Right lobe of liver (tissue), 6 donors: Measurements from ENCODE around the gene LITAFD. TPM values are rescaled to one million over a fixed set of nuclear protein-coding genes. Genes with fewer than 3 reads are reported as not detected.
"Not testable (repeated sequence)": the region's sequence is repeated elsewhere in the genome, so short reads cannot be mapped to it uniquely, and the experiment has no call there.

Experiments
- ATAC-seq, 4 donors: fragments of 200-7000 bp; cut with Tn5 transposase; one replicate each; pipeline ENCODE4 v1.9.1; 2020; ENCODE audit warnings: mild to moderate bottlenecking in 4 of 4, moderate library complexity in 4 of 4
- DNase-seq, 3 donors: peaks; one replicate each; pipeline ENCODE4 v3.0.0-alpha.2; 2020
- H3K27ac ChIP-seq, 3 donors: fragments of 200-600 bp; one replicate each; pipeline ENCODE4 v1.8.0; 2022
- H3K27me3 ChIP-seq, 2 donors: fragments of 200-600 bp; one replicate each; pipeline ENCODE4 v1.8.0; 2022
- H3K36me3 ChIP-seq, 4 donors: fragments of 200-600 bp; sonication (generic) in 1 of 4; one replicate each; pipeline versions ENCODE4 v1.5.1 to v1.8.0; 2017 to 2022; ENCODE audit warnings: control low read depth in 1 of 4
- H3K4me1 ChIP-seq, 4 donors: fragments of 200-600 bp; sonication (generic) in 1 of 4; one replicate each; pipeline versions ENCODE4 v1.5.1 to v1.8.0; 2017 to 2022; ENCODE audit warnings: control low read depth in 1 of 4
- H3K4me3 ChIP-seq, 3 donors: fragments of 200-600 bp; one replicate each; pipeline ENCODE4 v1.8.0; 2022
- H3K9me3 ChIP-seq, 4 donors: fragments of 200-600 bp; sonication (generic) in 1 of 4; one replicate each; pipeline versions ENCODE4 v1.5.1 to v1.8.0; 2017 to 2022; ENCODE audit warnings: control low read depth in 1 of 4
- CTCF ChIP-seq, 4 donors: fragments of 200-600 bp in 3 of 4; fragments of 450-650 bp in 1 of 4; IDR thresholded peaks; one replicate each; pipeline versions ENCODE4 v1.5.1 to v1.8.0; 2016 to 2022; ENCODE audit warnings: antibody characterized with exemption in 4 of 4, mild to moderate bottlenecking in 2 of 4
- POLR2A ChIP-seq: fragments of 450-650 bp; IDR thresholded peaks from one replicate; pipeline ENCODE4 v1.6.1; 2017; ENCODE audit warnings: antibody characterized with exemption, mild to moderate bottlenecking
- WGBS: methylation state at CpG from one replicate; pipeline ENCODE4 v1.1.6; 2018; ENCODE audit warnings: low coverage, low lambda C conversion rate; ENCODE audit not compliant: insufficient coverage; ENCODE audit errors: missing lambda C conversion rate; 5-methylcytosine and 5-hydroxymethylcytosine counted together
- intact Hi-C, 2 donors: fragments of 100-400 bp; cut with DNase I; formaldehyde crosslinking; loops; one replicate each; pipeline versions ENCODE4 v1.11.2 to v1.14.1; 2022
- long read RNA-seq: library from polyadenylated mRNA; unstranded; transcript quantifications from one replicate; pipeline ENCODE4 v2.0.0, GENCODE V29; 2019
- total RNA-seq, 6 experiments: library from RNA; depleted of rRNA in 2 of 6; stranded (reverse); fragments of >200 nt in 2 of 6; fragmentation: NEBNext Ultra II Directional in 3 of 6; extraction: Animal tissue kit (Norgen Biotek cat#: 25700) in 3 of 6; gene quantifications; one replicate each; pipeline versions ENCODE4 v1.1.0 to v1.2.4, GENCODE V29; 2016 to 2023
- donor health status: DM: no; HTN: yes; CAD: no.
- donor health status: DM: no; HTN: no; CAD: no.
- donor health status: DM: no; HTN: no; CAD: no.
- donor health status: DM: no; HTN: yes; CAD: no.
- donor health status: DM: no; HTN: yes; CAD: no.

Gene LITAFD
- total RNA-seq = not detected
- long read RNA-seq = 0 reads

GRCh38 chr16:8882041-8882617, at the start of gene LITAFD:
TSS of gene LITAFD (plus strand) at chr16:8882351. CDS start at chr16:8884356, 2,005 bp downstream.
- DNase-seq = peak in 2 of 3 donors; percentile 11 to 52
- Histone ChIP-seq H3K4me1 (peaks cover 0 to 3% (median 0%) of the 10 kb centered on the region in 4 donors), H3K27me3 (no peaks in the 10 kb centered on the region), H3K9me3 (no peaks in the 10 kb centered on the region), H3K27ac (no peak within 1 kb of the TSS), H3K36me3 (no peaks in the 10 kb centered on the region), H3K4me3 (no peak within 1 kb of the TSS)
- no peak for ATAC-seq
- WGBS = 58% methylated on average over 2 of the region's 10 CpGs
- TF ChIP-seq CTCF (IDR thresholded peaks at IDR 0.05) = no peak
- TF ChIP-seq POLR2A = no peak
- intact Hi-C loops = loop anchor here (5.0 to 10.0 kb wide), 3 partner anchors 220 to 317 kb away; no protein-coding TSS in a partner anchor

DNA sequence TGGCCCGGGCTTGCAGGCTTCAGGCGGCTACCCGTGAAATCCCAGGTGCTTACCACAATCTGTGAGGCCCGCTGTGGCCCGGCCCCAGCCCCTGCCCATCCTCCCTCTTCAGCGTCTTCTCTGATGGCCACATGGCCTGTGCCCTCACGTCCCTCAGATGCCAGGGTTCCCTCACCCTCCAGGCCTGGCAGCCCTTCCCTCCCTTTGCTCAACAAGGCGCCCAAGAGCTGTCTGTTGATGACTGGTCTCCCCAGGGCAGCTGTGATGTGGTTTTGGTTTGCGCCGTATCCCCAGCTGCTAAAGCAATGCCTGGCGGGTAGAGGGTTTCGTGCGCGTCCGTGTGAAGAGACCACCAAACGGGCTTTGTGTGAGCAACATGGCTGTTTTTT, 49.4 kb upstream of the LITAFD start:
- ATAC-seq = peak in 1 of 4 donors; percentile 35

GRCh38 chr16:8836797-8837196, 45.4 kb upstream of the LITAFD start:
- H3K9me3 ChIP-seq, H3K36me3 ChIP-seq, DNase-seq, intact Hi-C loops, H3K4me1 ChIP-seq, H3K4me3 ChIP-seq, H3K27ac ChIP-seq, H3K27me3 ChIP-seq, ATAC-seq: not testable (repeated sequence)
- WGBS = 84% methylated on average over 6 of the region's 7 CpGs

More for the DNA sequence above, 49.4 kb upstream of the LITAFD start:
- Histone ChIP-seq H3K36me3 (peaks cover 0 to 22% (median 12%) of the 10 kb centered on the region in 4 donors), H3K9me3 (no peaks in the 10 kb centered on the region), H3K27me3 (no peaks in the 10 kb centered on the region), H3K27ac (no peak overlapping the region), H3K4me3 (no peak overlapping the region), H3K4me1 (no peaks in the 10 kb centered on the region)
- no peak for DNase-seq
- WGBS = 80% methylated on average over 9 of the region's 16 CpGs
- TF ChIP-seq POLR2A = no peak
- TF ChIP-seq CTCF (IDR thresholded peaks at IDR 0.05) = no peak
- intact Hi-C loops = no loop called here

- H3K4me1 ChIP-seq, DNase-seq, H3K9me3 ChIP-seq, H3K27ac ChIP-seq, H3K4me3 ChIP-seq, ATAC-seq, intact Hi-C loops, H3K36me3 ChIP-seq, H3K27me3 ChIP-seq: not testable (repeated sequence)
- 87% methylated on average over 14 of the region's 15 CpGs for WGBS
Observed at GRCh38 chr16:8837594-8837993, 44.6 kb upstream of the LITAFD start.

GRCh38 chr16:8842016-8842415, 40.1 kb upstream of the LITAFD start:
- ATAC-seq, DNase-seq, H3K4me3 ChIP-seq, H3K9me3 ChIP-seq, intact Hi-C loops, H3K27me3 ChIP-seq, H3K36me3 ChIP-seq, H3K4me1 ChIP-seq, H3K27ac ChIP-seq: not testable (repeated sequence)
- 76% methylated on average over 4 of the region's 4 CpGs for WGBS

DNA sequence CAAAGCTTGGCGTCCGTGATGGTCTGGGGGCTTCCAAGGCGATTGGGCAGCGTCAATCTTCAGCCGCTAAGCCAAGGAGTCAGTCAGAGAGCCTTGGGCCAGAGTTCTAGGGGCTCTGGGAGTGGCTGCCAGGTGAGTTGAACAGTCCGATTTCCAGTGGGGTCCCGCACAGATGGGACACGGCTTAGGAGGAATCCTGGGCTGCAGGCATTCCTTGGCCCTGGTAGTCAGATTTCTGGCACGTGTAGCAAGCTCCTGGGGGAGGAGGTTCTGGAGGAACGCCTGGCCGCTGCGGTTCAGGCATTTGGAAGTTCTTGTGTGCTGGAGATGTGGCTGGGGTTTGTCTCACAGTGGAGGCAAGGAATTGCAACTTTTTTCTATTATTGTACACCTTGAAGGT, 38.9 kb upstream of the LITAFD start:
- H3K4me3 ChIP-seq, H3K9me3 ChIP-seq, H3K4me1 ChIP-seq, H3K27ac ChIP-seq, H3K27me3 ChIP-seq, intact Hi-C loops, ATAC-seq, DNase-seq, H3K36me3 ChIP-seq: not testable (repeated sequence)
- no CpG with 5 or more reads among the region's 12 CpGs for WGBS
